NCI-H82 treated with DMSO at 0.1 percent for 48 hours (cell line): Measurements from ENCODE around the gene C7orf25.

ENCODE experiments used
- DNase-seq: peaks from one replicate; lab custom pipeline; 2025; ENCODE audit not compliant: unreplicated experiment; lab: John Stamatoyannopoulos, UW

C7orf25 gene

DNA sequence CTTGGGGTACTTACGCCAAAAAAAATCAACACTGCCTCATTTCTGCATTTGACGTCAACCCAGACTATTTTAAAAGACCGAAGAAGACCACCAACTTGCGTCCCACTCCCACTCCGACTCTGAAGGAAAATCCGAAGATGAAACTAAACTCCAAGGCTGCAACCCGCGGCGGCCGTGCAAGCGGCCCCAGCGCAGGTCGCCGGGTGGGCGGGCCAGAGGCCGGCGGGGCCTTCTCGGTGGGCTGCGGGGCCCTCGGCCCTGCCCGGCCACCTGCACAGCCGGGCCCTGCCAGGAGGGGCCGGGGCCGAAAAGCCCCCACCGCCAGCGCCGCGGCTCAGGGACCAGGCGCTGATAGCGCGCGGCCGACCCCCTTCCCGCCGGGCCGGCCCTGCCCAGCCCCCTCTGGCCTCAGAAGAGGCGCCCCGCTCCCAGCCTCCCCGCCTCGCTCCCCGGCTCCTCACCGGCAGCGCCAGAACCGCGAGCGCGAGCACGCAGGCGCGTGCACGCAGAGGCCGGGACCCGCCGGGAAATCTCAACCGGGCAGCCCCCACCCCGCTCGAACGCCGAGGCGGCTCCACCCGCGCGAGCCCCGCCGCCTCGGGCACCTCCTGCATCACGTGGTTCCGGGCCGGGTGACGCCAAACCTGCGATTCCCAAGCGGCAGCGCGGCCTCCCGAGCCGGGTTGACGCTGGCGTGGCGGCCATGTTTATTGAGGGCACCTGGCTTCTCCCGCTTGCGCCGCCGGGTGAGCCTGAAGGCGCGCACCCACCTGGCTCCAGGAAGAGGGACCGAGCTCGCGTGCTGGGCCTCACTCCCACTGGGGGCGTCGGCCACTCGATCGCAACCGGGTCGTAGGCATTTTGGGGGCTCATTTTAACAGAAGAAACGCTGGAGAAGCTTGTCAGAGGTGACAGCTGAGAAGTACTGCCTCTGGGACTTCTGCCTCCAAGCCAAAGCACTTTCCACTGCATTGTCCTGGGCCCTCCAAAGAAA, at the start of gene C7orf25:
C7orf25 (minus strand) TSS at position 617 of the 994 bp plus-strand sequence. CDS start 1,170 bp downstream, outside the sequence.
- peak; percentile 76 for DNase-seq

DNA sequence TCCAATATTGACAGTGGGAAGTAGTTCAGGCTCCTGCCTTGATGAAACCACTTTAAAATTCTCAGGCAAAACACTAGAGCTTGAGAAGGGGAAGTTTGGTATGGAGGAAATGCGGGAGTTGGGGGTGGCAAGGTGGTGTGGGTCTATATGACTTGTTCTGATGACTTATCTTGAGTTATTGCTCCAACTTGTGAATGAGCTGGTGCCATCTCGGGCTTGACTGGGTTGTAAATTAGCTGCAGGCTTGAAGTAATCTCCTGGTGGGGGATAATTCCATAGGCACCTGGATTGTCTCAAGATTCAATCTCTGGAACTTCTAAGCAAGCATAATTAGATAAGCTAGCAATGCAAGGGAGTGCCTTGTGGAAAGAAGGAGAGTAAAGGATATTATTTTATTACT, 49.3 kb upstream of the C7orf25 start:
- DNase-seq: no peak

DNA sequence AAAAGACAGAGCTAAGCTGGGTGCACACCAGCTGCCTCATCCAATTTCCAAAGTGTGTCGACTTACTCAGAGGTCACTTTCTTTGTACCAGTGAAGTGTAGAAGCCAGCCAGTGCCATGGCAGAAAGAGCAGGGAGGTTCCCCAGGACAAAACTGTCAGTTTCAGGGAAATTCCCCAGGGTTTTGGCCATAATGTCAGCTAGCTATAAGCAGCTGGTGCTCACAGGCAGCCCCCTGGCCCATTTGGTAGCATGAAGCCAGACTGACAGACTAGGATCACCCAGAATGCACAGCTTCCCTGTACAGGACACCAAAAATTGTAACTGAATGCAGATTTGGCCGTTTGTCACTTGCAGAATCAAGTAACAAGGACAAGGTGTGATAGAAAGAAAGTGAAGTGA, 48.9 kb upstream of the C7orf25 start:
- no peak for DNase-seq

DNA sequence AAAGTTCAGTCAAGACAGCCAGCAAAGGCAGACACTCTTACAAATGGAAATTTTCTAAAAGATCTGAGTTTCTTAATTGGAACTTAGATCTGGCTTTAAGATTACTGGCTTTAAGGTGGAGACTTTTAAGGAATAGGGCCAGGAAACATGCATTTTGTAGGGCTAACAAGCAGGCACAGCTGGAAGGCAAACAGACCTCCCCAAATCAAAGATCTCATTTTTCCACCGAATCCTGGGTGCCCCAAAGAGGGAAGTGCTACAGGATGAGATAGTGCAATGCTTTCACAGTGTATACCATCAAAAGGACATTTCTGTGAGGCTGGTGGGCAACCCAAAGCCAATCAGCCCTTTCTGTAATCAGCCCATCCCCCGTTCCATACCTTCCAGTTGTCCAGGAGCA, 47.7 kb upstream of the C7orf25 start:
- DNase-seq: no peak

DNA sequence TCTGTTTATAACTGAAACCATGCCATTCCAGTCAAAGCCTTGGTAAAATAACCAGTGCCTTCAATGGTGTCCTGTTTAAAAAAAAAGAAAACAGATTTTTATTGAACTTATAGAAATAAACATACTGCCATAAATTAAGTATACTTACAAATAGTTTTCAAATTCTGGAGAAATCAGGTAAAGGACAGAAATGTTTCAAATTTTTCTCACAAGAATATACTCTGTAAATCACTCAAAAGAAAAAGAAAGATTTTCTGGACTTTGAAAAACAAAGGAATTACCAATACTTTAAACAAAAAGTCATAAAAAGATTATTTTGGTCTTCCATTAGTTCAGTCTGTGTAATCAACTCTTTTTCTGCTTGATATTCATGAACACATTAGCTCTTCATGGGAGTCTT, 44.2 kb upstream of the C7orf25 start:
- DNase-seq: no peak

DNA sequence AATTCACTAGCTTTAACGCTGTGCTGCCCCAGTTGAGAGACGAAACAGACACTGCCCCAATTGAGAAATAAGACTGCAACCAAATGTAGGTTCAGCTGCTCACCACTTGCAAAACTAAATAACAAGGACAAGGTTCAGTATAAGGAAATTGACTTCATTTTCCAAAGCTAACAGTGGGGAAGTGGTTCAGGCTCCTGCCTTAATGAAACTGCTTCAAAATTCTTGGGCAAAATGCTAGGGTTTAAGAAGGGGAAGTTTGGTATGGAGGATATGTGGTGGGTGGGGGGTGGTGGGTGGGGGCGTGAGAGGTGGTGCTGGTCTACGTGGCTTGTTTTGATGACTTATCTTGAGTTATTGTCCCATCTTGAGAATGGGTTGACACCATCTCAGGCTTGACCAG, 42.1 kb upstream of the C7orf25 start:
- no peak for DNase-seq

DNA sequence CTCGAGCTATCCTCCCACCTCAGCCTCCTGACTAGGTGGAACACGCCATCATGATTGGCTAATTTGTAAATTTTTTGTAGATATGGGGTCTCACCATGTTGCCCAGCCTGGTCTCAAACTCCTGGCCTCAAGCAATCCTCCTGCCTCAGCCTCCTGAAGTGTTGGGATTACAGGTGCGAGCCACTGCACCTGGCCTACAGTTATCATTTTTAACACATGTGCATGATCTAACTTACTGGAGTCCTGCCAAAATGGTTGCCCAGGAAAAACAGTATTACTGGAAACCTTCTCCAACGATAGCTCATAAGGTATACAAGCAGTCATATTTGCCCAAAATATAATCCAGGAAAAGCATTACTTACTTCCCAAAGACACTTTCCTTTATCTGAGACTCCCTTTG, 40.5 kb upstream of the C7orf25 start:
- DNase-seq: no peak

DNA sequence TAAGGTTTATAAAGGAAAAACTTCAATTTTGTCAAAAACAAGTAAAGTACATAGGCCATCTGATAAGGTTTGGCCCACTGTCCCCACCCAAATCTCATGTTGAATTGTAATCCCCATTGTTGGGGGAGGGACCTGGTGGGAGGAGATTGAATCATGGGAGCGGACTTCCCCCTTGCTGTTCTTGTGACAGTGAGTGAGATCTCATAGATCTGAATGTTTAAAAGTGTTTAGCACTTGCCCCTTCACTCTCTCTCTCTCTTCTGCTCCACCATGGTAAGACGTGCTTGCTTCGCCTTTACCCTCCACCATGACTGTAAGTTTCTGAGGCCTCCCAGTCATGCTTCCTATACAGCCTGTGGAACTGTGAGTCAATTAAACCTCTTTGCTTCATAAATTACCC, 38.5 kb upstream of the C7orf25 start:
- DNase-seq: no peak

DNA sequence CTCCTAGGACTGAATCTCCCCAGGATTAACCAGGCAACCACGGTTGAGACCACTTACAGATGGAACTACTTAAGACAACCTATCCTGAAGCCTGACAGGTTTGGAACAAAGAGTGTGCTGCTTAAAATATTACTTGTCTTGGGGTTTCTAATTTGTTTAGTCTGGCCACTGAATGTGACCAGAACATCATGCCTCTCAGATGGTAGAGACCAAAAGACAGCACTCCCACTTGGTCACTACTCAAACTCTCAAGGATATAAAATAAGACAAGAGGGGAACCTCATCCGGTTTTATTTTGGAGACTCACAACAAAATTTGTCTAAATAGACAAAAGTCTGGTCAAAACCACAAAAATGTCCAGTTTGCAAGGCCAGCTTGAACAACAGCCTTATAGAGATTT, 35.7 kb upstream of the C7orf25 start:
- DNase-seq: no peak

DNA sequence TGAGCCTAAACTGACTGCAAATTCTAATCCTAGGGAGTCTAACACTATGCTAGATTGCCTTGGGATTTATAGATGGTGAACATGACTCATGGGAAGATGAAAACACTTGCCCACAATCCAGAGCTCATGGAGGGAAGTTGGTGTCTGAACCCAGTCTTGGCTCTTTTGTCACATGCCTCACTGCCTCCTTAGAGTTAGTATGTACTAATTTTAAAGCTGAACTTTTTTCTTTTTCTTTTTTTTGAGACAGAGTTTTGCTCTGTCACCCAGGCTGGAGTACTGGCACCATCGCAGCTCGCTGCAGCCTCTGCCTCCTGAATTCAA, 34.7 kb upstream of the C7orf25 start:
- DNase-seq: no peak

DNA sequence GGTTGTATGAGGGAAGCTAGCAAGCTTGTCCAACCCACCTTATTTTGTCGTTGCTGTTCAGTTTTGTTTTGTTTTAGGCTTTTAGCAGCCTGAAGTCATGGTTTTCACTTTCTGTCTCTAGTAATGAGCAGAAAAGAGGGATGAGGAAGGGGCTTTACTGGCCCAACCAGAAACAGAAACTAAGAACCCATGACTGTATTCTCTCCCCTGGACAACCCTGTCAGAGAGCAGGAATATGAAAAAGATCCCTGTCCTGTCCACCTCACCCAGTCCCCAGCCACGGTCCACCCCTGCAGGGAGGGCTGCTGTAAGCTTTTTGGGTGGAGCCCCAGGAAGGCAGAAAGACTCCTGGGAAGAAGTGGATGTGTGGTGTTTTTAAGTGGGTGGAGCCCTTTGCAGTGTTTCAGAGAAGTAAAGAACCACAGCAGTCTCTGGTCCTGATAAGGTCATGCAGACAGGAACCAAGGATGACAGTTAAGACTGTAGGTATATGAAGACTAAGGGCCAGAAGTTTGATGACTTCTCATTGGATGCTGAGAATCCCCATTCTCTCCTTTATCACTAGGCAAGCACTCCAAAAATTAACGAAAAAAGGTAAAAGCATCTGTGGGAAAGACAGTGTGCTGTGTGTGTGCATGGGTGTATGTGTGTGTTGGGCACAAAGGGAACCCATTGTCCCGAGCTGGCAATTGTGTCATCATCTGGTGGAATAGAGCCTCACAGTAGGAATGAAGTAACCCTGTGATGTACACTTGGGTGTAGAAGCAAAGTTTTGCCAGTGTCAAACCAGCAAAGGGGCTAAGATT, 34.2 kb upstream of the C7orf25 start:
- DNase-seq: no peak

DNA sequence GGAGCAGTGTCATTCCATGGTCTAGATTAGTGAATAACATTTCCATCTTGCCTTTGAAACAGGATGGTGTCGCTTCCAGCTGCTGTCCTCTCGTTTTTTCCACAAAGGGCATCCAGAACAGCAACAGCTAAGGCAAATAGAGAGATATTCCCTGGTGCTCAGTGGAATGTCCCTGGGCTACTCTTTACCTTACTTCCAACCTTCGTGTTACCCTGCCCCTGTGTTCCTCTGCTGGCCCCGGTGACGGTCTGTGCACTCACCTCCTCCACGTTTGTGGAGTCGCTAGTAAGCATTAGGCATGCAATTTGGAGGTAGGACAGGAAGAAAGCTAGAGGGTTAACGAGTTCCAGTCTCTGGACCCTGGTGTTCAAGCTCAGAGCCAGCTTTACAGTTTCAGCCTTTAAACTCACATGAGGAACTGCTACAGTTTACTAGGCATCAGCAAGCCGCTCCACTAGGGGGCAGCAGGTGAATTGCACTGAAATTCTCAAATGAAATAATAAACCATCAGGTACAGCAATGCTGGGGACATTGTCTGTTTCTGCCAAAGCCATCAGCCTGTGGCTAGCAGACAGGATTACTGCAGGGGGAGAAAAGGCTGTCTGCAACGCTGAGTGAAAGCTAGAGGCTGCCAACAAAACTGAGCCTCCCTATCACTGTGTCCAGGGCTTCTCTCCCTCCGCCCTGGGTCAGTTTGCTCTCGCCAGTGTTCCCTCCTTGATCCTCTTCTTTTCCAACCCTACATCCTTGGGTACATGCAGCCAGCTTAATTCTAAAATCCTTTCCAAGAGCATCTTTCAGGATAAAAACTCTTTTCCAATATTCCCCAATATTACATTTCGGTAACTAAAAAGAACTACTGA, 29.3 kb upstream of the C7orf25 start:
- DNase-seq: peak; percentile 8

DNA sequence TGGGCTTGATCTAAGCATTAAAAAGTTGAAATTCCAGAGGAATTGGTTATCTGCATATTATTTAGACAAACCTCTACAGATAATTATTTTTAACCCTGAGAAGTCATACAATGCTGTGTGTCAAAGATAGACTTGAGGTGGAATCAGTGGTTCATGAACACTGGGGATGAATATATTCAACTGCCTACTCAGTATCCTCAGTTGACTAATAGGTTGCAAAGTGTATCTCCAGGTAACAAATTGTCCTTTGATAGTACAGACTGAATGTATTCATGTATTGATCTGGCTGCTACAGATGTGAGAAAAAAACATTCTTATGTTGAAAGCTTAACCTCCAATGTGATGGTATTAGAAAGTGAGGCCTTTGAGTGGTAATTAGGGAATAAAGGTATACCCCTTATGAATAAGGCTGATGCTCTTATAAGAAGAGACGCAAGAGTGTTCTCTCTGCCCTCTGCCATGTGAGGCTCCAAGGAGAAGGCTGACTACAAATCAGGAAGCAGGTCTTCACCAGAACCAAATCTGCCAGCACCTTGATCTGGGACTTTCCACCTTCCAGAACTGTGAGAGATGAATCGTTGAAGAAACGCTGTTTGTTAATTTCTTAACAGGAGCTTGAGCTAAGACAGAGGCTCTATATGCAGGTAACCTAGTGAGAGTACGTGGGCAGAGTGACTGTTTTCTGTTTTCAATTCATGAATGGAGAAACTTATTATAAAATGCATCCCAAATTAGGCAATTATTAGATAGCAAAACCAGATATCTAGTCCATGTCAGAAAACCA, 27.8 kb upstream of the C7orf25 start:
- no peak for DNase-seq

DNA sequence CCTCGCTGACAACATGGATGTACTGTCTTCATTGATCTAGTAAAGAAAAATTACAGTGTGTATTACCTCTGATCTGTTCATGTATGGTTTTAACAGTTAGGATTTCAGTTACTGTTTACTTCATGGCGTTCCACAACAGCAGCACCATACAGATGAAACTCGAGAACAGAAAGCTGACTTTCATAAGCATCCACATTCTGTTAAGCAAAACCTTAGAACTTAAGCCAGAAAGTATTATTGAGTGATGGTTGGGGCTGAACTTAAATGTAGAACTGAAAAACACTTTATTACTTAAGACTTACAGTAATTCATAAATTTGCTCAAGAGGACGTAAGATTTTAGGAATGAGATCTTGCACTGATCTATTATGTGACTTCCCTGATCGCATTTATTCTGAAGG, 24.0 kb upstream of the C7orf25 start:
- no peak for DNase-seq

DNA sequence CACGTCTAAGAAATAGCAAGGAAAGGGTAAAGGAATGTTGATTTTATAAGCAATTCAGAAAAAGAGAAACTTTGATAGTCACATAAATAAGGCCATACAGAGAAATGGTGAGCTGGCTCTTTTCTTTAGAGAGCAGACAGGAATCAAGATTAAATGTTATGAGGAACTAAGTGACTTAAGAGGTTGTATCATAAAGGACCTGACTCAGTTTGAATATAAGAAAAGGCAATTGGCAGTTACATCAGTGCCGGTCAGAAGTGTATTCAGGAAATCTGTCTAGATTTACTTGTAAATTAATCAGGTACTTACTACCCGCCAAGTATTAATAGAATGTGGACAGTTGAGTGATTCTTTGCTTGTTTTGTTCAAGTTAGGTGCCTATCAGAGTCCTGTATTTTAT, 22.4 kb upstream of the C7orf25 start:
- DNase-seq: no peak

DNA sequence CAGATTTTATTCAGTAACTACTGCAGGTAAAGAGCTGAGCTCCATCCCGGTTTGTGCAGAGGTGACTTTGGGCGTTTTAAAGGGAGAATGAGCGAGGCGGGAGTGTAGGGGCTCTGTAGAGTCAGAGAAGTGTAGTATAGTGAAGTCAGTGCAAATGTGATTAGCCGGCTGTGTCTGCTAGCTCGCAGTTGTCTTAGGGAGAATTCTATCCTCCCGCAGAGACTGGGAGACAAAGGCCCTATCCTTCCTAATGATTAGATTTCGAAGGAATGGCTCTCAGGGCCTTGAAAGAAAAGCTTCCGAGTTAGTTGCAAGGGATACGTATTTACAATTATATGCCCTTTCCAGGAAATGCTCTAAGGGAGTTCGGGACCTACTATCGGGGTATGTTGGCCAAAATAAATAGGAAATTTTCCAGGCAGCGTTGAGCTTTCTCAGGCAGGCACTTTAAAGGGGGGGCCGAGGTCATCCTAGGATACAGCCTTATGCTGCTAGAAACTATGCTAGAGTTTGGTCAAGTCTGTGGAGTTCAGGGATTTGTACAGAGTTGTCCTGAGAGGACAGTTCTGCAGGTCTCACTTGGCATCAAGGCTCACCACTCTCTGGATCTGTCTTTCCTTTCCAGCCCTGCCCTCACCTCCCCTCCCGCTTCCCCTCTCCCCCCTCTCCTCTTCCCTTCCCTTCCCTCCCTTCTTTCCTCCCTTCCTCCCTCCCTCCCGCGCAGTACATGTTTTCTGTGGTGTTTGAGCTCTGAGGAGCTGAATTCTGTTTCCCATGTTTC, 21.1 kb upstream of the C7orf25 start:
- no peak for DNase-seq

DNA sequence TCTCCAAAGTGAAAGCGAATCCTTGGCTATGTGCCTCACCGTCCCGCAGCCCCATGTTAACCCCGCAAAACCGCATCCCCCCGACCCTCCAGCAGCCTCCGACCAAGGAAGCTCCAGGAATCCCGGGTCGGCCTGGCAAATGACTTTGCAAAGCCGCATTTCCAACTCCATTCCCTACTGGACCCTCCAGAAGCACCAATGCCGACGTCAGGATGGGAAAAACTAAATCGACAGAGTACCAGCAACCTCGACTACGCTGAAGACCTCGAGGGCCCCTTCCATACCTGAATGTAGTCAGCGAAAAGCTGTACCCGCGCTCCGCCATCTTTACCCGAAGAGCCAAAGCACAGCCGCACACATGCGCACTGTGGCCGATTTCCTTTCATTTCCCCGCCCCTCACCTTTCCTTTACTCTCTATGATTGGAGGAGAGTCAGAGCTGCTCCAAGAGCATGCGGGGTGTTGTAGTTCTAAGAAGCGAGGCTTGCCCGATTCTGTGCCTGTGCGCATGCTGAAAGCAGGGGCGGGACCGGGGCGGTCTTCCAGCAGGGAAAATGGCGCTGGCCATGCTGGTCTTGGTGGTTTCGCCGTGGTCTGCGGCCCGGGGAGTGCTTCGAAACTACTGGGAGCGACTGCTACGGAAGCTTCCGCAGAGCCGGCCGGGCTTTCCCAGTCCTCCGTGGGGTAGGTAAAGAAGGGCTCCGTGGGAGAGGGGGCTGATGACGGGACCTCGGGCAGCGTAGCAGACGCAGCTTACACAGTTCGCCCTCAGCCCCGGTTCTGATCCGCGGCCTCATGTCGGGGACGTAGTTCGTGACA, 20.2 kb upstream of the C7orf25 start, which contains the start of the genes MRPL32 and PSMA2:
MRPL32 (plus strand) TSS at position 543 of the 818 bp plus-strand sequence; CDS start at position 554, 11 bp downstream.
PSMA2 (minus strand) TSS at position 341 of the 818 bp plus-strand sequence; CDS start at position 325, 16 bp downstream.
- DNase-seq: peak; percentile 94

DNA sequence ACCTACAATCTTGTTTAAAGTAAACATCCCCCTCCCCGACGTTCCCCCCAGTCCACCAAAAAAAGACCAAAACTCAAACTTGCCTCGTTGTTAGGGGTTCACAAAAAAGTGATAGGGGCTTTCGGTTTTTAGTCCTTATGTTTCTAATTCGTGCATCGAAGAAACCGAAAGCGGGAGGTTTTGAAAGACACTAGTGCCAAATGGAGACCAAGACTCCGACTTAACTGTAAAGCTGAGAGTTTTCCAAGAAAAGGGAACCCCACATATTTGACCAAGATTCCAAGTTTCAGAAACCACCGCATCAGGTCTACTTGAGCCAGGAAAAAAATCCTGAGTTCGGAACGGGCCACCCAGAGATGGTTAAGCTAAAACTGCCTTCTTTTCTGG, 19.6 kb upstream of the C7orf25 start:
- DNase-seq: no peak

DNA sequence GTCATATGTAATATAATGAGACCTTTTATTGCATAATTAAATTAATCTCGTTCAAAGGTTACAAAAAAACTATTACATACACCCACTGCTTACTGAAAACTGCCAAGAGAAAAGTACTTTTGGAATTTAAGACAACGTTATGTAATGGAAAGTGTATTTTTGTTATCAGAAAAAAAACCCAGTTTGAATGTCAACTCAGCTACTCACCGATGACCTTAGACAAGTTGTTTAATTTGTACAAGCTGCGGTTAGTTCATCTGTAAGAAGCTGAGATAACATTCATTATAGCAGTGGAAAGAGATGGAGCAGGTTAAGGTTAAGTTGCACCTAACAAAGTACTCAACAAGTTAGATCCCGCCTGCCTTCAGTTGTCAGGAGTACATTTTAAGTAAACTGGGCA, 19.0 kb upstream of the C7orf25 start:
- DNase-seq: no peak
